Nephron progenitor cell (in vitro differentiated cells): Measurements from ENCODE around the gene PARP15.

Experiments
- DNase-seq: peaks from one replicate; pipeline ENCODE4 v3.0.0; 2021
- H3K27ac Mint-ChIP-seq: 2 replicates; pipeline ENCODE4 v1.8.0; 2021; ENCODE audit warnings: mild to moderate bottlenecking, moderate library complexity, mixed read lengths
- H3K27me3 Mint-ChIP-seq: 2 replicates; pipeline ENCODE4 v1.8.0; 2021; ENCODE audit warnings: mild to moderate bottlenecking, low read depth, mixed read lengths; ENCODE audit not compliant: poor library complexity
- H3K36me3 Mint-ChIP-seq: 2 replicates; pipeline ENCODE4 v1.8.0; 2021; ENCODE audit warnings: low read depth, mixed read lengths
- H3K4me1 Mint-ChIP-seq: 2 replicates; pipeline ENCODE4 v1.8.0; 2021; ENCODE audit warnings: mixed read lengths
- H3K4me3 Mint-ChIP-seq: 2 replicates; pipeline ENCODE4 v1.8.0; 2021; ENCODE audit warnings: mild to moderate bottlenecking, moderate library complexity, mixed read lengths
- H3K9me3 Mint-ChIP-seq: 2 replicates; pipeline ENCODE4 v1.8.0; 2021; ENCODE audit warnings: mild to moderate bottlenecking, moderate library complexity, mixed read lengths
- TF ChIP-seq, protein P1 (sequence below): fragments of 200-600 bp; sonication (generic); IDR thresholded peaks from 2 replicates; pipeline ENCODE4 v1.5.0; 2021; ENCODE audit warnings: antibody characterized with exemption

Gene PARP15

DNA sequence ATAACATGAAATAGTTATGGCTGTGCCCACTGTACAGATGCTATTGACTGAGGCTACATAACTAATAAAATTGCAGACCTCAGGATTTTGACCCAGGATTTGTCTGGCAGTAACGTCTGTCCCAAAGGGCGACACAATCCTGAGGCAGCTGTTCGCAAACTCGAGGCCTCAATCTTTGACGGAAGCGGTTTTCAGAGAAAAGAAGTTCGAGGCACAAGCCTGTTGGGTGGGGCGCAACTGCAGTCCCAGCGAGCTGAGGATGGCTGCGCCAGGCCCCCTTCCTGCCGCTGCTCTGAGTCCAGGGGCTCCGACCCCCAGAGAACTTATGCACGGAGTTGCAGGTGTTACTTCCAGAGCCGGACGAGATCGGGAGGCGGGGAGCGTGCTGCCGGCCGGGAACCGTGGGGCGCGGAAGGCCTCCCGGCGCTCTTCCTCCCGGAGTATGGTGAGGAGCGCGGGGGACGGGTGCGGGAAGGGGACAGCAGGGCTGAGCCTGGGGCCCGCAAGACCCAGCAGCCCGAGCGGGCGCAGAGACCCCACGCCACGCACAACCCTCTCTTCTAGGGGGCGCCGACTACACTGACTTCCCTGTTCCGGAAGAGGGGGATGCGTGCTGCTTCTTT is at the start of gene PARP15:
Gene PARP15, plus strand, starts transcription at position 242 of the 623 bp plus-strand sequence. Its CDS starts 18 bp downstream, at position 260.
- peak within 1 kb of the TSS; percentile 80 for H3K4me3 Mint-ChIP-seq
- peaks cover 49% of the 10 kb centered on the region for H3K27me3 Mint-ChIP-seq
- peaks cover 20% of the 10 kb centered on the region for H3K9me3 Mint-ChIP-seq
- H3K27ac Mint-ChIP-seq: no peak within 1 kb of the TSS
- H3K4me1 Mint-ChIP-seq: peaks cover 33% of the 10 kb centered on the region
- TF ChIP-seq, protein P1, sequence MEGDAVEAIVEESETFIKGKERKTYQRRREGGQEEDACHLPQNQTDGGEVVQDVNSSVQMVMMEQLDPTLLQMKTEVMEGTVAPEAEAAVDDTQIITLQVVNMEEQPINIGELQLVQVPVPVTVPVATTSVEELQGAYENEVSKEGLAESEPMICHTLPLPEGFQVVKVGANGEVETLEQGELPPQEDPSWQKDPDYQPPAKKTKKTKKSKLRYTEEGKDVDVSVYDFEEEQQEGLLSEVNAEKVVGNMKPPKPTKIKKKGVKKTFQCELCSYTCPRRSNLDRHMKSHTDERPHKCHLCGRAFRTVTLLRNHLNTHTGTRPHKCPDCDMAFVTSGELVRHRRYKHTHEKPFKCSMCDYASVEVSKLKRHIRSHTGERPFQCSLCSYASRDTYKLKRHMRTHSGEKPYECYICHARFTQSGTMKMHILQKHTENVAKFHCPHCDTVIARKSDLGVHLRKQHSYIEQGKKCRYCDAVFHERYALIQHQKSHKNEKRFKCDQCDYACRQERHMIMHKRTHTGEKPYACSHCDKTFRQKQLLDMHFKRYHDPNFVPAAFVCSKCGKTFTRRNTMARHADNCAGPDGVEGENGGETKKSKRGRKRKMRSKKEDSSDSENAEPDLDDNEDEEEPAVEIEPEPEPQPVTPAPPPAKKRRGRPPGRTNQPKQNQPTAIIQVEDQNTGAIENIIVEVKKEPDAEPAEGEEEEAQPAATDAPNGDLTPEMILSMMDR: no peak
- H3K36me3 Mint-ChIP-seq: no peaks in the 10 kb centered on the region
- DNase-seq: peak; percentile 41

DNA sequence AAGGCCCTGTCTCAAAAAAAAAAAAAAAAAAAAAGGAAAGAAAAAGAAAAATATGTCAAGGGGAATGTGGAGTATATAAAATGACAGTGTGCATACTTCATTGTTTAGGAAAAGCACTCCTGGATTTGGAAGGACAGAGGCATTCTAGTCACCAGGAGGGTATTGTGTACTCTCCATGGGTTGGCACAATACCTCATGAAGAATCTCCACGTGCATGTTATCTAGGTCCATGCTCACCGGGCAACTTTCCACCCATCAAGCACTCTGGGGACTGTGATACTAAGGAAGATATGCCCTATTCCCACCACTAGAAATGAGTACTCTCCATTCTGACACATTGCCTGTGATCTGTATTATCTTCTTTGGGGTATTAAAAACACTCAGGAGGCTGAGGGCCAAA is 47.3 kb upstream of the PARP15 start:
- no peaks in the 10 kb centered on the region for H3K36me3 Mint-ChIP-seq
- no peak overlapping the region for H3K4me3 Mint-ChIP-seq
- H3K27me3 Mint-ChIP-seq: no peaks in the 10 kb centered on the region
- no peaks in the 10 kb centered on the region for H3K4me1 Mint-ChIP-seq
- no peaks in the 10 kb centered on the region for H3K9me3 Mint-ChIP-seq
- TF ChIP-seq, protein P1: no peak
- no peak for DNase-seq
- H3K27ac Mint-ChIP-seq: no peak overlapping the region

- H3K27ac Mint-ChIP-seq: no peak overlapping the region
- TF ChIP-seq, protein P1: no peak
- H3K36me3 Mint-ChIP-seq: no peaks in the 10 kb centered on the region
- H3K9me3 Mint-ChIP-seq: no peaks in the 10 kb centered on the region
- H3K4me1 Mint-ChIP-seq: no peaks in the 10 kb centered on the region
- no peak for DNase-seq
- no peak overlapping the region for H3K4me3 Mint-ChIP-seq
- peaks cover 4% of the 10 kb centered on the region for H3K27me3 Mint-ChIP-seq
Measured at GRCh38 chr3:122533480-122533879, 44.0 kb upstream of the PARP15 start.

- no peaks in the 10 kb centered on the region for H3K36me3 Mint-ChIP-seq
- no peaks in the 10 kb centered on the region for H3K9me3 Mint-ChIP-seq
- DNase-seq: no peak
- TF ChIP-seq, protein P1: no peak
- peaks cover 4% of the 10 kb centered on the region for H3K27me3 Mint-ChIP-seq
- no peaks in the 10 kb centered on the region for H3K4me1 Mint-ChIP-seq
- H3K27ac Mint-ChIP-seq: no peak overlapping the region
- H3K4me3 Mint-ChIP-seq: no peak overlapping the region
Measured at GRCh38 chr3:122533931-122534334, 43.5 kb upstream of the PARP15 start.

GRCh38 chr3:122535964-122536631 is 41.4 kb upstream of the PARP15 start:
- no peak overlapping the region for H3K27ac Mint-ChIP-seq
- no peak for DNase-seq
- TF ChIP-seq, protein P1: no peak
- H3K4me1 Mint-ChIP-seq: no peaks in the 10 kb centered on the region
- H3K27me3 Mint-ChIP-seq: peaks cover 4% of the 10 kb centered on the region
- no peak overlapping the region for H3K4me3 Mint-ChIP-seq
- H3K36me3 Mint-ChIP-seq: no peaks in the 10 kb centered on the region
- no peaks in the 10 kb centered on the region for H3K9me3 Mint-ChIP-seq

GRCh38 chr3:122536632-122537001 is 40.8 kb upstream of the PARP15 start:
- Mint-ChIP-seq H3K27me3 (peaks cover 4% of the 10 kb centered on the region), H3K9me3 (no peaks in the 10 kb centered on the region)
- TF ChIP-seq, protein P1: no peak

More at GRCh38 chr3:122536632-122537001, 40.8 kb upstream of the PARP15 start:
- H3K36me3 Mint-ChIP-seq: no peaks in the 10 kb centered on the region
- no peak overlapping the region for H3K27ac Mint-ChIP-seq
- no peaks in the 10 kb centered on the region for H3K4me1 Mint-ChIP-seq
- H3K4me3 Mint-ChIP-seq: no peak overlapping the region
- DNase-seq: no peak
